ENCODE results near the gene HOMER1. TPM values are rescaled to one million over a fixed set of nuclear protein-coding genes. Genes with fewer than 3 reads are reported as not detected.

Gene HOMER1
- total RNA-seq, 1 donor from 2014 or later, result 29.3 TPM

- Mint-ChIP-seq H3K4me1 (peaks cover 8% of the 10 kb centered on the region), H3K27ac (ENCODE audit: unreplicated experiment) (no peak overlapping the region), H3K9me3 (peaks cover 2% of the 10 kb centered on the region), H3K27me3 (ENCODE audit: low read depth) (no peaks in the 10 kb centered on the region), H3K4me3 (no peak overlapping the region), H3K36me3 (ENCODE audit: low read depth) (no peaks in the 10 kb centered on the region)
- TF ChIP-seq CTCF (conservative IDR thresholded peaks at IDR 0.05), result no peak
- DNase-seq (ENCODE audit: low read depth, low spot score), result no peak
Observed at GRCh38 chr5:79546782-79547428, 33.0 kb upstream of the HOMER1 start.

GRCh38 chr5:79544131-79544530 is 30.2 kb upstream of the HOMER1 start:
- H3K36me3 Mint-ChIP-seq (ENCODE audit: low read depth), result no peaks in the 10 kb centered on the region
- H3K4me3 Mint-ChIP-seq, result no peak overlapping the region
- no peak for TF ChIP-seq CTCF (conservative IDR thresholded peaks at IDR 0.05)
- DNase-seq (ENCODE audit: low read depth, low spot score), result no peak
- no peaks in the 10 kb centered on the region for H3K27me3 Mint-ChIP-seq (ENCODE audit: low read depth)
- no peak overlapping the region for H3K27ac Mint-ChIP-seq (ENCODE audit: unreplicated experiment)
- no peaks in the 10 kb centered on the region for H3K9me3 Mint-ChIP-seq
- peaks cover 8% of the 10 kb centered on the region for H3K4me1 Mint-ChIP-seq

- no peak for TF ChIP-seq CTCF (conservative IDR thresholded peaks at IDR 0.05)
- Mint-ChIP-seq H3K4me3 (no peak overlapping the region), H3K4me1 (no peaks in the 10 kb centered on the region), H3K27ac (ENCODE audit: unreplicated experiment) (no peak overlapping the region), H3K36me3 (ENCODE audit: low read depth) (no peaks in the 10 kb centered on the region), H3K9me3 (no peaks in the 10 kb centered on the region), H3K27me3 (ENCODE audit: low read depth) (no peaks in the 10 kb centered on the region)
- DNase-seq (ENCODE audit: low read depth, low spot score), result no peak
Observed at GRCh38 chr5:79540939-79541338, 27.0 kb upstream of the HOMER1 start.

GRCh38 chr5:79536193-79536906 is 22.4 kb upstream of the HOMER1 start:
- H3K27ac Mint-ChIP-seq (ENCODE audit: unreplicated experiment), result no peak overlapping the region
- H3K36me3 Mint-ChIP-seq (ENCODE audit: low read depth), result no peaks in the 10 kb centered on the region
- H3K27me3 Mint-ChIP-seq (ENCODE audit: low read depth), result no peaks in the 10 kb centered on the region
- H3K9me3 Mint-ChIP-seq, result no peaks in the 10 kb centered on the region
- DNase-seq (ENCODE audit: low read depth, low spot score), result no peak
- no peaks in the 10 kb centered on the region for H3K4me1 Mint-ChIP-seq
- TF ChIP-seq CTCF (conservative IDR thresholded peaks at IDR 0.05), result no peak
- no peak overlapping the region for H3K4me3 Mint-ChIP-seq

GRCh38 chr5:79535477-79536192 is 21.7 kb upstream of the HOMER1 start:
- H3K27me3 Mint-ChIP-seq (ENCODE audit: low read depth), result no peaks in the 10 kb centered on the region
- no peaks in the 10 kb centered on the region for H3K9me3 Mint-ChIP-seq
- no peaks in the 10 kb centered on the region for H3K4me1 Mint-ChIP-seq
- no peaks in the 10 kb centered on the region for H3K36me3 Mint-ChIP-seq (ENCODE audit: low read depth)
- peak; percentile 28 for TF ChIP-seq CTCF (conservative IDR thresholded peaks at IDR 0.05)
- no peak overlapping the region for H3K4me3 Mint-ChIP-seq
- no peak for DNase-seq (ENCODE audit: low read depth, low spot score)
- no peak overlapping the region for H3K27ac Mint-ChIP-seq (ENCODE audit: unreplicated experiment)

Data from neural crest cell (in vitro differentiated cells).